Stimulated activated CD4-positive, alpha-beta T cell treated with anti-CD3 and anti-CD28 coated beads, Interleukin-4, amount 100 ng/mL, for 1 hour (primary cell): Measurements from ENCODE around the gene AHCYL2.
A peak's percentile ranks its signal among the peaks of the same experiment; 100 is the strongest.
"Not testable (repeated sequence)": the region's sequence is repeated elsewhere in the genome, so short reads cannot be mapped to it uniquely, and the experiment has no call there.

Experiments
- DNase-seq: peaks from one replicate; pipeline ENCODE4 v3.0.0-alpha.2; 2020

AHCYL2 gene

DNA sequence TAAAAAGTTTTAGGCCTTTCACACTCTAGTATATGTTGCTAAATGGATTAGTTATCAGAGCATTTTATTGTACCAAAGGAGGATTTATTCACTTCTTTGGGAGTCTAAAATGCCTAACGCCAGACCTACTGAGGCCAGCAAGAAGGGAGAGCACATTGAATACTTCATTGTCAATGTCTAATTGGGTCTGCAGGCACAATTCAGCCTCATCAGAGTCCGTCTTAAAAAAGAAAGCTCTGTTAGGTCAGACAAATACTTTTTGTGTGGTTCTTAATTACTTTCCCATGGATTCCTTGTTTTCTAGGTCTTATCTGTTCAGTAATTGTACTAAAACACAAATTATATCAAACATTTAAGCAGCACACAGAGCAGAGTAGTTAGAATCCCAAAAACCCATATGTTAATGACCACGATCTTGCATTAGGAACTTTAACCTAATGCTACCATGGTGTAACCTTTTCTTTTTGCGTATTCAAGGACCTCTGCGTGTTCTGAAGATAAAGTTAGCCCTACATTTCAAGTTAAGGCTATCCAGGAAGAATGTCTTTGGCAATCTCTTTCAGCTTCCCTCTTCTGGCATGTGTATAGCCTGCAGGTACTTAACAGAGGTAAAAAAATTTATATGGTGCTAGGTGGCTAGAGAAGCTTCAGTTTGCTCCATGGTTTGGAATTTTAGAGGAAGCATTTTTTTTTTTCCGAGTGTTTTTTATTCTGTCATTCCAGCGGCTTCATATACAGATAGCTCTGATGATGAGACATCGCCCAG lies 163.7 kb downstream of the AHCYL2 start:
- DNase-seq = no peak

DNA sequence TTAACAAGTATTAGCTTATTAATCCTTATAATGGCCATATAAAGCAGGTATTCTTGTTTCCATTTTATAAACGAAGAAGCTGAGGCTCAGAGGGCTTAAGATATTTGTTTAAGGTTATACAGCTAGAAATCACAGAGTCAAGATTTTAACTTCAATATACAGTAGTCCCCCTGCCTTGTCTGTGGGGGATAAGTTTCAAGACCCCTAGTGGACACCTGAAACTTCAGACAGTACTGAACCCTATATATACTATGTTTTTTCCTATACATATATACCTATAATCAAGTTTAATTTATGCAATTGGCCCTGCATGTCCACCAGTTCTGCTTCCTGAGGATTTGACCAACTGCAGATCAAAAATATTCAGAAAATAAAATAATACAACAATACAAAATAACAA lies 165.0 kb downstream of the AHCYL2 start:
- no peak for DNase-seq

DNA sequence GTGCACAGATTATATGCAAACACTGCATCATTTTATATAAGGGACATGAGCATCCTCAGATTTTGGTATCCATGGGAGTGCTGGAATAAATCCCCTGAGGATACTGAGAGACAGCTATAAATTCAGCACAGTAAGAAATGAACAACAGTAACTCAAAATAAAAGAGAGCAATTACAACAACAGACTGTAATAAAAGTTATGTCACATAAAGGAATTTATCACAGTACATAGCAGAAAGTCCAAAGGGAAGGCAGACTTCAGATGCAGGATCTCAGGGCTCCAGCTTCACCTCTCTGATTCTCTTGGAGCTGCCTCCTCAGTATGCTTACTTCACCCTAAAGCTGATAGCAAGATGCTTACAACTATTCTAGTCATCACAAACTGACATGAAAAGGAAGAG lies 165.5 kb downstream of the AHCYL2 start:
- no peak for DNase-seq

DNA sequence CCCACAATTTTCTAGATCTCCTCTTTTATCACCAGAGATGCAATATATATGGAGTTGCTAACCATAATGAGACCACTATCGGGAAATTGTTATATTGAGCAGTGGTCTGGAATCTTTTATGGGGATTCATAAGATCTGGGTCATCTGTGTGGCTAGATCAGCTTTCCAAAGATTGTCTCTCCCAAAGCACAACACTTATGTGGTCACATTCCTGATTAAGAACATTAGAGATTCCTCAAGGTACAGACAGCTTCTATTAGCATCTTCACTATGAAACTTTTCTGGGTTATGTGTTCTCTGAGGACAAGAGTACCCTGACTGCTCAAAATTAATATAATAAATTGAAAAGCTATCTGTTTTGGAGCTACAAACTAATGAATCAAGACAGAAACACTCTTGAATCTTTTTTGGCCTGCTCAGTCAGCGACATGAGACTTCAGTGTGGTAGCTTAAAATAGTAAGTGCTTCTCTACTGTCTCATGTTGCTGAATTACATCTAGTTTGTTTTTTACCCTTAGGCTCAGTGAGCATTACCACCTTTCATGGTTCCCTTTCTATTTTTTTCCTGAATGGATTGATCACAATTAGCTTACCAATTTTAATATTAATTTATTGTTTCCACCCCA lies 166.8 kb downstream of the AHCYL2 start:
- DNase-seq = no peak

DNA sequence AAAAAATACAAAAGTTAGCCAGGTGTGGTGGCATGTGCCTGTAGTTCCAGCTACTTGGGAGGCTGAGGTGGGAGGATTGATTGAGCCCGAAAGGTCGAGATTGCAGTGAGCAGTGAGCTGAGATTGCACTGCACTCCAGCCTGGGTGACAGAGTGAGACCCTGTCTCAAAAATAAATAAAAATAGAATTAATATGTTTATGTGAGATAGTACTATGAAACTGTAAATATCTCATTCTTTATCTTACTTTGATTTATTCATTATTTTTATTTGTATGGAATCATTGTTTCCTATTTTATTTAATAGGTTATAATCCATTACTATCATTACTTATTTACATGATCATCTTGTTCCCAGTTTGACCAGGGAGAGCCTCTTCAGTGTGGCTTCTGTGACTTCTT lies 168.4 kb downstream of the AHCYL2 start:
- no peak for DNase-seq

DNA sequence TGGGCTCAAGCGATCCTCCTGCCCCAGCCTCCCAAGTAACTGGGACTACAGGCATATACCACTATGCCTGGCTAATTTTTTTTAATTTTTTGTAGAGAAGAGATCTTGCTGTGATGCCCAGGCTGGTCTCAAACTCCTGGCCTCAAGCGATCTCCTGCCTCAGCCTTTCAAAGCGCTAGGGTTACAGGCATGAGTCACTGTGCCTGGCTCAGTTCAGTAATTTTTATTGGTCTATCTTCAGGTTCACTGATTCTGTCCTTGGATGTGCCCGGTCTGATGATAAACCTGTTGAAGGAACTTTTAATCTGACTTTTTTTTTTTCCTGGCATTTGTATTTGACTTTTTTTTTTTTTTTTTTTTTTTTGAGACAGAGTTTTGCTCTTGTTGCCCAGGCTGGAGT lies 169.3 kb downstream of the AHCYL2 start:
- DNase-seq = no peak

DNA sequence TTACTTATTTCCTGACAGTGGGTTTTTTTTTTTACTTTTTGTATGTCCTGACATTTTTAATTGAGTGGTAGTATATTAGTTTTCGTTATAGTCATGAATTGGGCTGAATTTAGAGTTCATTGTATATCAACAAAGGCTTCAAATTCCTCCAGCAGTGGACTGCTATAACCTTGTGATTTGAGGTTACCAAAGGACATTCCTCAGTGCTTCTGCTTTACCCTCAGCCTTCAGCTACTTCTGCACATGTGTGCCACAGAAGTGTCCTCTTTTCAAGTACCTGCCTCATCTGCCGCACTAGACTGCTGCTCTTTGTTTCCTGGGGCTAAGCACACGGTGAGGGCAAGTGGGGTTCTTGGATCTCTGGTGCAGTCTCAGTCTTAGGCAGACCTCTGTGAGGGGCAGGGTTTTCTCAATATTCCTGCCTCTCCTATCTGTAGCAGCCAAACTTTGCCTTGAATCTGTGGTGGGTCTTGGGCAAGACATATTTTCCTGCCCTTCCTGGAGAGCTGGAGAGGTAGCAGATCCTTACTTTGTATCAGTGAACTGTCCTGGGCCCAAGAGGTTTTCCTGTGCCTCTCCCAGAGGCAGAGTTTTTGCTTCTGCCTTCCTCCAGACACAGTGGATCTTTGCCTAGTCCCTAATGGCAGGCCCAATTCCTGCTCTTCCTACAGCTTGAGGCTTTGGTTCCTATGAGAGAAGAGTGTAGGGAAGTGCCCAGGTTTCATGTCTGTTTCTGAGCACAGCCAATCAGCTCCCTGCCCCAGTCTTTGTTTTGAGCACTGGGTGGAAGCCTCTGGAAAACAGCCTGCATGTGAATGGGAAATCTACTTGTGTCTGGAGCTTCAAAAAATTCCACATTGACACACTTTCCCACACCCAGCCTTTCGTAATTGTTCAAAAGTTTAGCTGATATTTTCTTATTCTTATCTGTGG lies 170.4 kb downstream of the AHCYL2 start:
- no peak for DNase-seq

DNA sequence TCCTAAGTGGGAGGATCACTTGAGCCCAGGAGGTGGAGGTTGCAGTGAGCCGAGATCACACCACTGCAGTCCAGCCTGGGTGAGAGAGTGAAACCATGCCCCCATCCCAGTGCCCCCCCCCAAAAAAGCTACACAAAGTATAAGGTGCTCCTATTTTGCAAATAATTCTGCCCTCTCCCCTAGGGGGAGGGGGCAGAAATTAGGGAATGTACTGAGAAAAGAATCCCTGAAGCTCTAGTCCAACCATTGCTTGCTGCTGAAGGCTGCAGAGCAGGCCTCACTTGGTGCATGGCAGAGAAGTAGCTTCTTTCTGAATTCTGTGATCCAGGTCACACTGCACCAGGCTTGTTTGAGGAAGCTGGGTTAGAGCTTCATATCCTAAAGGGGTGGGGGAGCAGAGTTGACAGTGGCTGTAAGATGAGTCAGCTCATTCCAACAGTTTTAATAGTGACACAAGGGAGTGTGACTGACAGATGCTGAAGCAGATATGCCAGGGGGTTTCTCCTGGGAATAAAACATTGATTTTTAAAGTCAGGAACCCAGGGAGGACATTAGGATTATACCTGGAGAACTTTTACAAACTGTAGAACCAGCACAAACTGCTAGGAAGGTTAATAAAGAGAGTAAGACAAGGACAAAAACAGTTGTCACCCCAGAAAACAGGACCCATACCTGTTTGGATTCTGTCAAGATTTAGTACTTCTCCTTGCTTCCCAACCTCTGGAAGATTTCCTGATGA lies 176.6 kb downstream of the AHCYL2 start:
- DNase-seq = no peak

DNA sequence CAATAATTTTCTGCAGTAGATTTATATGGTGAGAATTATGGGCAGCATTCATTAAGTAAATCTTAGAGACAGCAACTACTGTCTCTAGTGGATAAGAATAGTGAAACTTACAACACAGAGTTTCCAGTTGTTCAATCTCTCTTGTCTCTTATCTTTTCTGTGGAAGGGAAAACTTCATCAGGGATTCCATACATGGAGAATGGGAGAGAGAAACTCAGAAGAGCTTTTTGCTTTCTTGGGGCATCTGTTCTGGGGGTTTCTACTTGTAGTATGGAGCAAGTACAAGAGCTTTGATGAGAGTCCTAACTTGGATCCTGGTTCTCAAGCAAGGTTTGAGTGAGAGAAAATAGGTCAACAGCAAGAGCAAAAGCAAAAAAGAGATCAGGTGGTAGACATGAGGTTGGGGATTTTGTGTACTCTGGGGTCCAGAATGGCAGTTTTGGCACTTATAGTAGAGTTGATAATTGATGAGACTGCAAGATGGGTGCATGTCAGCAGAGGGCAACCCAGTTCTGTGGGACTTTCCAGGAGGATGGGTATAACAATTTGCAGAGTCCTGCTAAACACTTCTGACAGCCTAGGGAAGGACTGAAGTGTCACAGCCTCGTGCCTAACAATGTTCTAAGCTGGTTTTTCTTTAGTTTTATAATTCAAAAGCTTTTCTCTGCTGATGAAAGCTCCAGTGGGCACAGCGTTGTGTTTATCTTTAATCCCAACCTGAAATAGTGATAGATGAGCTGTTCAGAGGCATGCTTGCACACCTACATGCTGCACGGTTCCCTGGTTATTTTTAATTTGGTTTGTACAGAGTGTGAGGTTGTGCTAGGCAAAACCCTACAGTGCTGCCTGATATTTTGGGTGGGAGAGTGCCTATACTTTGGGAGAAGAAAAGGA lies 177.4 kb downstream of the AHCYL2 start:
- peak; percentile 14 for DNase-seq

DNA sequence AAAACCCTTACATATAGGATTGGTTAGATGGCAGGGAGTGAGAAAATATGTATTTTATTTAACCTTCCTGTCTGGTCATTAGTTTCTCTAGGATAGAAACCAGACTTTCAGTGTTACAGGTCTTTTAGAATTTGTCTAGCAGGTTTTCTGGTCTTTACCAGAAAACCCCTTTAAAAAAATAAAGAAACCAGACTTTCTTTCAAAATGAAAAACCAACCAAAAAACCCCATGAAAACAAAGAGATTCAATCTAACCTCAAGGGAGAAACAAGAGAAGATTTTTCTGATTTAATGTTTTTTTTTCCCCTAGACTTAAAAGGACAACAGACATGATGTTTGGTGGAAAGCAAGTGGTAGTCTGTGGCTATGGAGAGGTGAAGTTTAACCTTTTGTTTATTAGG lies 180.7 kb downstream of the AHCYL2 start:
- no peak for DNase-seq

DNA sequence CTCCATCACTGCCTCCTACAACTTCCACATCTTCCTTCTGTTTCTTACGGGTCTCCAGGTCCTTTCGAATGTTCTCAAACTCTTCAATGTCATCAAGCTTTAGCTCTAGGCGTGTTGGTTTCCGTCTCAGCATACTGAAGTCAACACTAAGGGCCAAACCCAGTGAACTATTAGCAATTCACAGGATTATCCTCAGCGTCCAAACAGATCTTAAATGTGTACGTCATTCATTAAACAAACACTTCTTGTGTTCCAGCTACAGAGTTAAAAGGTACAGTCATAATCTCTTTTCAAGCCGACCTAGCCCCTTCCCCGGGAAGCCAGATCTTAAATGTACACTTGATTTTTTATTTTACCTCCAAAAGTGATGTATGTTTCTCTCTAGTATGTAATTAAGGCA lies 185.4 kb downstream of the AHCYL2 start:
- DNase-seq = not testable (repeated sequence)

DNA sequence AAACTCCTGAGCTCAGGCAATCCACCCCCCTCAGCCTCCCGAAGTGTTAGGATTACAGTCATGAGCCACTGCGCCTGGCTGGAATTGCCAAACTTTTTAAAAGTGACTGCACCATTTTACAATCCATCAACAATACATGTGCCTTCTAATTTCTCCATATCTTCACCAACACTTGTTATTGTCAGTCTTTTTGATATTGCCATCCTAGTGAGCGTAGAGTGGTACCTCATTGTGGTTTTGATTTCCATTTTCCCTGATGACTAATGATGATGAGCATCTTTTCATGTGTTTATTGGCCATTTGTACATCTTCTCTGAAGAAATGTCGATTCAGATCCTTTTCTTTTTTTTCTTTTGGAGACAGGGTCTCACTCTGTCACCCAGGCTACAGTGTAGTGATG lies 187.7 kb downstream of the AHCYL2 start:
- no peak for DNase-seq

DNA sequence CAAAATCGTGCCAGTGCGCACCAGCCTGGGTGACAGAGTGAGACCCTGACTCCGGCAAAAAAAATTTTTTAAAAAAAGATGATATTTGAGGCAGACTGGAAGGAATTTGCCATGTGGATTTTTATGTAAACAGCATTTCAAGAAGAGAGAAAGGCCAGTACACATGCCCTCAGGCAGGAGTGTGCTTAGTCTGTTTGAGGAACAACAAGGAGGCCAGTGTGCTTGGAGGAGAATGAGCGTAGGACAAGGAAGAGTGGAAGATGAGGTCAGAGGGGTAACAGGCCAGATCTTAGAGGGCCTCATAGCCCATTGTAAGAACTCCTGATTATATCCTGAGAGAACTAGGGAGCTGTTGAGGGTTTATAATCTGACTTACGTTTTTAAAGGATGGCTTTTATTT lies 192.2 kb downstream of the AHCYL2 start:
- DNase-seq = no peak

DNA sequence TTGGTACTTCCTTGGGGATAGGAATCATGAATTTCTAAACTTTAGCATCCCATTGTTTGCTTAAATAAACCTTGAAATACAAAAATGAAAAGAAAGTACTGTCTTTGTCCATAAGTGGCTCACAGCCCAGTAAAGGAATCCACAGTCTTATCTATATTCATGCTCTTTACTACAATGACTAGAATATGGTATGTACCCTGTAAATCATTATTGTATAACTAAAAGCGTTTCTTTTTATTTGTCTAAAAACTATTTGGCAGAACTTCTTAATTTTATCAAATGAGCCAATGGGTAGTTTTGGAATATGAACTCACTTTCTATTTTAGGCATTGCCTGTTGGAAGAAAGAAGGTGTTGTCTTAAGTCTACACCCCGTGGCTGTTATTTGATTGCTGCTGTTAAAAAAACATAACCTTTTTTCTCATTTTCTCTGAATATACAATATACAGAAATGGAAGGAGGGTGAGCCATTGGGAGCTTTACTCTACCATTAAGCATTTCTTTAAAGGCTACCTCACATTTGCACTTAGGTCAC lies 197.0 kb downstream of the AHCYL2 start:
- DNase-seq = no peak

DNA sequence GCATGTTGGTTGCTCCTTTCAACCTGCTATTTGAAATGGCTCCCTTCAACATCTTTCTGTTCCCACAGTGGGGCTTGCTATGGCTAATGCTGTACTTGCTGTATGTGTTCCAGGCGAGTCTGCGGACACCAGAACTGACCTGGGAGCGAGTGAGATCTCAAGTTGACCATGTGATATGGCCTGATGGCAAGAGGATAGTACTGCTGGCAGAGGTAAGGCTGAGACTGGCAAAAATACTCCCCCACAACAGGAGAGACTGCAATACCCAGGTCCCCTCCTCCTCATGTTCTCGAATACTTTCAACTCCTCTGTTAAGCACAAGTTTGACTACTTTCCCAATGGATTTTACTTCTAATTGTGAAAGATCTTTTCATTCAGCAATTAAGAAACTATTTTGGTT lies 197.9 kb downstream of the AHCYL2 start:
- no peak for DNase-seq

DNA sequence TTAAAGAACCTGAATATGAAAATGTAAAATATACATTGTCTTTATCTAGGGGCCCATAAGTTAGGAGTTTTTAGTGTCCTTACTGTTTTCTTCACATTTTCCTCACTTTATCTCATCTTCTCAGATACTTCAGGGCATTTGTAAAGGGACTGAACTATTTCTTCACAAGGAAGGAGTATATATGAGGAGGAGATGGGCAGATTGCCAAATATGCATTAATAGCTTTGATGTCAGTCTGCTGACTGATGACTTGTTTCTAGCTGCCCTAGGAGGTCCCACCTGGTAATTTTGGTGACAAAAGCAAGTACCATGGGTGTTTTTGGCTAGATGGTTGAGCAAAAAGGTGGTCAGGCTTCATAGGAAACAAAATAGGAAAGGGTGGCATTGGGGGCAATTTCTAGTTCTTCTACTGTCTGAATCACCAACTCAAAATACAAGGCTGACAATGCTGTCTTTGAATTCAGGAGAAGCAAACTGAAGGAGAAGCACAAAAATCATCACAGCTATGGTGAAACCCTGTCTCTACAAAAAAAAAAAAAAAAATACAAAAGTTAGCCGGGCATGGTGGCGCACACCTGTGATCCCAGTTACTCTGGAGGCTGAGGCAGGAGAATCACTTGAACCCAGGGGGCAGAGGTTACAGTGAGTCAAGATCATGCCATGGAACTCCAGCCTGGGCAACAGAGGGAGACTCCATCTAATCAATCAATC lies 199.0 kb downstream of the AHCYL2 start:
- no peak for DNase-seq

DNA sequence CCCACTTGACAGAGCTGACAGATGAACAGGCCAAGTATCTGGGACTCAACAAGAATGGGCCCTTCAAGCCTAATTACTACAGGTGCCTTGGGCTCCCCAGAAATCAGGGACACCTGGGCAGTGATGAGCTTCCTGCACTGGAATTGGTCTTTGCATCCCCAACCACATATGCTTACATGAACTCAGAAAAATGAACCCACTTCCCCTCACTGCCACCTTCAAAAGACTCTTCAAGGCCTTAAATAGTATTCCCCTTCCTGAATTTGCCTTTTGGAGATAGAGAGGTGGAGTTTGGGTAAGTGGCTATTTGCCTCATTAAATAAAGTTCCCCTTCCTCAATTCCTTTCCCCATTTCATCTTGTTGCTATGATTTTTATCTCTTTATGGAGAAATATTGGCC lies 201.7 kb downstream of the AHCYL2 start:
- DNase-seq = no peak

DNA sequence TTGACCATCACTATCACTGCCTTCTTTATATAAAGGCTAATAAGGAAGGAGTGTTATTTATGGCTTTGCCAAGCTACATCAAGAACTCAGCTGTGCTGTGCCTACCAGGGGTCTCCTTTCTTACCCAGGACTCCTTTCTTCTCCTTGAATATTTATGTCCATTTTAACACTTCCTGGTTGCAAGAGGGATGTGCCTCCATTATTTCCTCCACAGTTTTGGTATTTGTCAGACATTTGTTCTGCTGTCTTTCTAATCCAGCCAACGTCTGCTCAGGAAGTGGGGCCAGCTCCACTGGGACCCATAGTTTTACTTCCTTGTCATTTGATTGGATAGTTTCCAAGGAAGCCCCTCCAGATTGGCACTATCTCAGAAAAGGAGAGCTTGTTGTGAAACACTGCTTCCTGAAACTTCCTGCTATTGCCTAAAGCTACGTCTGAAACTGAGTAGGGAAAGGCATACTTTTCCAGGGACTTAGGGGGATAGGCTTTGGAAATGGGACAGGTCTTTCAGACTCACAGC lies 202.8 kb downstream of the AHCYL2 start:
- no peak for DNase-seq

DNA sequence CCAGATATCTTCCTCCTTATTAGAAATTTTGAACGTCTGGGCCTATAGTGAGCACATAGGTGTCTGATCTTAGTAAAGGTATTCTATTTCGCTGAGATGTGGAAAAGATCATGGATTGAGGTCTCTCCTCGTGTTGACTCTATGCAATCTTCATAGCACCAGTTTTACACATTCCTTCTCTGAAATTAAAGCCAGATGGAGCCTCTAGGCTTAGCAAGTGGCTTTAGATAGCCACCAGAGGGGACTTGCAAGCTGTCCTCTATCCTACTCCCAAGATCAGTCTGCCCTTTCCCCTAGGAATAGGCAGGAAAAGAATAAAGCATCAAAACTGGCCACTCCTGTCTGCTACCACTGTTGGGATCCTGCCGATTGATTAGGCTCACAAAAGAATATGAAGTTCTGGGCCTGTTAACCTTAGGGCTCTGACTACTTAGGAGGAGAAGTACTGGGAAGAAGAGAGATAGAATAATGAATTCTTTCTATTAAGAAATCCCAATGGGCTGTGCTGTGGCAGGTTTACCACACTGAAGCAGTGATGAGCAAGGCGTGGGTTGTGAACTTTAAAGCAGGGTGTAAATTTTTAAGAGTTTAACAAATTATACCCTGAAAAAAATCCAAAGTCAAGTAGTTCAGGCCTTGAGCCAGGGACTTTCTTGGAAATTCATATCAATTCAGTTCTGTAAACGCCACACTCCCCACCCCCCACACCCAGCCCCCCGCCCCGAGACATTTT lies 207.2 kb downstream of the AHCYL2 start:
- DNase-seq = no peak
